Measurements from ENCODE around the gene OTUD4. TPM values are rescaled to one million over a fixed set of nuclear protein-coding genes. Genes with fewer than 3 reads are reported as not detected.

Gene OTUD4
- polyA plus RNA-seq, 3 donors, result 7.5 to 14.4 (median 9.0) TPM

GRCh38 chr4:145199051-145199716, 18.8 kb upstream of the OTUD4 start:
- no peak for TF ChIP-seq CTCF (IDR thresholded peaks at IDR 0.05)
- intact Hi-C loops (cut with micrococcal nuclease), result no loop called here
- 100% methylated on average over 3 of the region's 6 CpGs for WGBS (ENCODE audit: insufficient coverage)
- Histone ChIP-seq H3K9me3 (replicated peaks in 1 of 2; ENCODE audit: control insufficient read depth in 1 of 2, insufficient read depth in 1 of 2, low read length in 2 of 2) (no peaks in the 10 kb centered on the region), H3K27me3 (ENCODE audit: control insufficient read depth in 2 of 2, insufficient read depth in 2 of 2, low read length in 2 of 2) (no peaks in the 10 kb centered on the region), H3K4me3 (replicated peaks in 1 of 3; ENCODE audit: low read depth in 2 of 3, low read length in 3 of 3) (no peak overlapping the region), H3K27ac (ENCODE audit: low read depth in 1 of 2, low read length in 2 of 2) (no peak overlapping the region), H4K20me1 (ENCODE audit: insufficient read depth, low read length) (no peaks in the 10 kb centered on the region), H3K79me2 (ENCODE audit: insufficient read depth, low read length) (no peaks in the 10 kb centered on the region), H3K9ac (ENCODE audit: insufficient read depth, low read length, poor library complexity, severe bottlenecking) (no peak overlapping the region), H3K4me1 (ENCODE audit: control insufficient read depth in 1 of 2, insufficient read depth in 2 of 2, low read length in 2 of 2) (no peaks in the 10 kb centered on the region), H3K4me2 (replicated peaks; ENCODE audit: extremely low read depth, low read length, poor library complexity, severe bottlenecking) (no peak overlapping the region), H3K36me3 (replicated peaks in 1 of 2; ENCODE audit: control insufficient read depth in 1 of 2, insufficient read depth in 2 of 2, low read length in 2 of 2) (no peaks in the 10 kb centered on the region), H2AFZ (ENCODE audit: insufficient read depth, low read depth, low read length, poor library complexity, severe bottlenecking) (no peak overlapping the region)
- no peaks in the 10 kb centered on the region for H3K36me3 Mint-ChIP-seq
- no peak for DNase-seq
- H3K27me3 Mint-ChIP-seq (ENCODE audit: low read depth in 3 of 3), result peaks cover 3 to 7% (median 4%) of the 10 kb centered on the region in 3 donors
- H3K4me3 Mint-ChIP-seq, result no peak overlapping the region
- H3K4me1 Mint-ChIP-seq, result peaks cover 5% of the 10 kb centered on the region
- no peaks in the 10 kb centered on the region for H3K9me3 Mint-ChIP-seq
- H3K27ac Mint-ChIP-seq, result no peak overlapping the region

GRCh38 chr4:145196747-145197146, 16.4 kb upstream of the OTUD4 start:
- no peak overlapping the region for H3K27ac Mint-ChIP-seq
- no peak for TF ChIP-seq CTCF (IDR thresholded peaks at IDR 0.05)
- no peak overlapping the region for H3K27ac ChIP-seq (ENCODE audit: low read depth in 1 of 2, low read length in 2 of 2)
- no peaks in the 10 kb centered on the region for H3K27me3 ChIP-seq (ENCODE audit: control insufficient read depth in 2 of 2, insufficient read depth in 2 of 2, low read length in 2 of 2)
- no peak overlapping the region for H3K4me2 ChIP-seq (replicated peaks; ENCODE audit: extremely low read depth, low read length, poor library complexity, severe bottlenecking)
- H3K79me2 ChIP-seq (ENCODE audit: insufficient read depth, low read length), result no peaks in the 10 kb centered on the region
- no peaks in the 10 kb centered on the region for H3K36me3 Mint-ChIP-seq
- H2AFZ ChIP-seq (ENCODE audit: insufficient read depth, low read depth, low read length, poor library complexity, severe bottlenecking), result no peak overlapping the region
- peaks cover 0 to 4% (median 0%) of the 10 kb centered on the region in 7 donors for H3K9me3 Mint-ChIP-seq
- peaks cover 2 to 6% (median 3%) of the 10 kb centered on the region in 3 donors for H3K27me3 Mint-ChIP-seq (ENCODE audit: low read depth in 3 of 3)
- intact Hi-C loops (cut with micrococcal nuclease), result no loop called here
- DNase-seq, result no peak
- no peaks in the 10 kb centered on the region for H4K20me1 ChIP-seq (ENCODE audit: insufficient read depth, low read length)
- 50% methylated on average over 1 of the region's 3 CpGs for WGBS (ENCODE audit: insufficient coverage)
- H3K4me1 ChIP-seq (ENCODE audit: control insufficient read depth in 1 of 2, insufficient read depth in 2 of 2, low read length in 2 of 2), result no peaks in the 10 kb centered on the region
- H3K9me3 ChIP-seq (replicated peaks in 1 of 2; ENCODE audit: control insufficient read depth in 1 of 2, insufficient read depth in 1 of 2, low read length in 2 of 2), result no peaks in the 10 kb centered on the region
- H3K36me3 ChIP-seq (replicated peaks in 1 of 2; ENCODE audit: control insufficient read depth in 1 of 2, insufficient read depth in 2 of 2, low read length in 2 of 2), result no peaks in the 10 kb centered on the region
- H3K4me3 Mint-ChIP-seq, result no peak overlapping the region
- peaks cover 5% of the 10 kb centered on the region for H3K4me1 Mint-ChIP-seq
- no peak overlapping the region for H3K4me3 ChIP-seq (replicated peaks in 1 of 3; ENCODE audit: low read depth in 2 of 3, low read length in 3 of 3)
- no peak overlapping the region for H3K9ac ChIP-seq (ENCODE audit: insufficient read depth, low read length, poor library complexity, severe bottlenecking)
